ENCODE results near the gene NFATC3.

The NFATC3 gene

GRCh38 chr16:68234188-68235107 lies 149.3 kb downstream of the NFATC3 start:
- DNase-seq, result no peak

- no peak for DNase-seq
These were observed 150.1 kb downstream of the NFATC3 start for GRCh38 chr16:68235108-68235886.

- DNase-seq, result no peak
These were observed 150.6 kb downstream of the NFATC3 start, which contains the start of gene ESRP2 for GRCh38 chr16:68235887-68236136. Gene ESRP2 (minus strand): TSS chr16:68236127. CDS start chr16:68236045, 82 bp downstream.

- DNase-seq, result peak; percentile 63
These were observed 151.1 kb downstream of the NFATC3 start for GRCh38 chr16:68236137-68236825.

- DNase-seq, result no peak
These were observed 151.7 kb downstream of the NFATC3 start for GRCh38 chr16:68236826-68237242.

- peak; percentile 98 for DNase-seq
These were observed 152.3 kb downstream of the NFATC3 start for GRCh38 chr16:68237243-68238028.

GRCh38 chr16:68238029-68238345 lies 152.8 kb downstream of the NFATC3 start:
- no peak for DNase-seq

- no peak for DNase-seq
These were observed 156.9 kb downstream of the NFATC3 start for GRCh38 chr16:68242085-68242484.

GRCh38 chr16:68242926-68243858 lies 158.0 kb downstream of the NFATC3 start:
- DNase-seq, result no peak

GRCh38 chr16:68244481-68244902 lies 159.3 kb downstream of the NFATC3 start:
- no peak for DNase-seq

- peak; percentile 87 for DNase-seq
These were observed 160.0 kb downstream of the NFATC3 start, which contains the start of gene PLA2G15 for GRCh38 chr16:68244903-68245853. Gene PLA2G15 (plus strand): TSS chr16:68245373. CDS start chr16:68245427, 54 bp downstream.

- DNase-seq, result no peak
These were observed 161.0 kb downstream of the NFATC3 start for GRCh38 chr16:68246121-68246520.

GRCh38 chr16:68246666-68247065 lies 161.5 kb downstream of the NFATC3 start:
- peak; percentile 68 for DNase-seq

- no peak for DNase-seq
These were observed 162.2 kb downstream of the NFATC3 start for GRCh38 chr16:68247400-68247799.

- no peak for DNase-seq
These were observed 162.8 kb downstream of the NFATC3 start for GRCh38 chr16:68247932-68248331.

- no peak for DNase-seq
These were observed 164.2 kb downstream of the NFATC3 start for GRCh38 chr16:68249371-68249770.

GRCh38 chr16:68250951-68251350 lies 165.8 kb downstream of the NFATC3 start:
- DNase-seq, result no peak

GRCh38 chr16:68251832-68252231 lies 166.7 kb downstream of the NFATC3 start:
- no peak for DNase-seq

GRCh38 chr16:68252383-68252782 lies 167.2 kb downstream of the NFATC3 start:
- DNase-seq, result no peak

- no peak for DNase-seq
These were observed 168.6 kb downstream of the NFATC3 start for GRCh38 chr16:68253721-68254120.
